ENCODE data around the gene NUDT1. TPM values are rescaled to one million over a fixed set of nuclear protein-coding genes. Genes with fewer than 3 reads are reported as not detected.

Gene NUDT1
- total RNA-seq, 1 donor from 2014 or later: 60.2 TPM

DNA sequence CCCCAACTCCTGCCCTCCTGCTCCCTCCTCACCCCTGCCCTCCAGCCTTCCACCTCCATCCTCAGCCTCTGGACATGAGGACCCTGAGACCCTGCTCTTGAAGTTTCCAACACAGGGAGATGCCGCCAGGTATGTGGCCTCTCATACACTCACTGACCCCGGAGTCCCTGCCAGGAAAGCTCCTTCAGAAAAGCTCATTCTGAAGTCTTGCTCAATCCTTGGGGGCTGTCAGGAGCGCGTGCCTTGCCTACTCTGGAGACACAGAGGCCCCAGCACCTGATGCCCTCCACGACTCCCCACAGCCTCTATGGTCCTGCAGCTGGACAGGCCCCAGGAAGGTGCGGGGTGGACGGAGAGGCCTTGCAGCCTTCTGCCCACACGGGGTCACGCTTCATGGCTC lies 11.0 kb downstream of the NUDT1 start:
- DNase-seq (ENCODE audit: low read depth, low spot score): no peak
- TF ChIP-seq, protein P1, sequence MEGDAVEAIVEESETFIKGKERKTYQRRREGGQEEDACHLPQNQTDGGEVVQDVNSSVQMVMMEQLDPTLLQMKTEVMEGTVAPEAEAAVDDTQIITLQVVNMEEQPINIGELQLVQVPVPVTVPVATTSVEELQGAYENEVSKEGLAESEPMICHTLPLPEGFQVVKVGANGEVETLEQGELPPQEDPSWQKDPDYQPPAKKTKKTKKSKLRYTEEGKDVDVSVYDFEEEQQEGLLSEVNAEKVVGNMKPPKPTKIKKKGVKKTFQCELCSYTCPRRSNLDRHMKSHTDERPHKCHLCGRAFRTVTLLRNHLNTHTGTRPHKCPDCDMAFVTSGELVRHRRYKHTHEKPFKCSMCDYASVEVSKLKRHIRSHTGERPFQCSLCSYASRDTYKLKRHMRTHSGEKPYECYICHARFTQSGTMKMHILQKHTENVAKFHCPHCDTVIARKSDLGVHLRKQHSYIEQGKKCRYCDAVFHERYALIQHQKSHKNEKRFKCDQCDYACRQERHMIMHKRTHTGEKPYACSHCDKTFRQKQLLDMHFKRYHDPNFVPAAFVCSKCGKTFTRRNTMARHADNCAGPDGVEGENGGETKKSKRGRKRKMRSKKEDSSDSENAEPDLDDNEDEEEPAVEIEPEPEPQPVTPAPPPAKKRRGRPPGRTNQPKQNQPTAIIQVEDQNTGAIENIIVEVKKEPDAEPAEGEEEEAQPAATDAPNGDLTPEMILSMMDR (conservative IDR thresholded peaks at IDR 0.05): no peak
- Mint-ChIP-seq H3K27ac (ENCODE audit: unreplicated experiment) (no peak overlapping the region), H3K4me3 (no peak overlapping the region), H3K36me3 (ENCODE audit: low read depth) (no peaks in the 10 kb centered on the region), H3K9me3 (no peaks in the 10 kb centered on the region), H3K4me1 (no peaks in the 10 kb centered on the region), H3K27me3 (ENCODE audit: low read depth) (no peaks in the 10 kb centered on the region)

DNA sequence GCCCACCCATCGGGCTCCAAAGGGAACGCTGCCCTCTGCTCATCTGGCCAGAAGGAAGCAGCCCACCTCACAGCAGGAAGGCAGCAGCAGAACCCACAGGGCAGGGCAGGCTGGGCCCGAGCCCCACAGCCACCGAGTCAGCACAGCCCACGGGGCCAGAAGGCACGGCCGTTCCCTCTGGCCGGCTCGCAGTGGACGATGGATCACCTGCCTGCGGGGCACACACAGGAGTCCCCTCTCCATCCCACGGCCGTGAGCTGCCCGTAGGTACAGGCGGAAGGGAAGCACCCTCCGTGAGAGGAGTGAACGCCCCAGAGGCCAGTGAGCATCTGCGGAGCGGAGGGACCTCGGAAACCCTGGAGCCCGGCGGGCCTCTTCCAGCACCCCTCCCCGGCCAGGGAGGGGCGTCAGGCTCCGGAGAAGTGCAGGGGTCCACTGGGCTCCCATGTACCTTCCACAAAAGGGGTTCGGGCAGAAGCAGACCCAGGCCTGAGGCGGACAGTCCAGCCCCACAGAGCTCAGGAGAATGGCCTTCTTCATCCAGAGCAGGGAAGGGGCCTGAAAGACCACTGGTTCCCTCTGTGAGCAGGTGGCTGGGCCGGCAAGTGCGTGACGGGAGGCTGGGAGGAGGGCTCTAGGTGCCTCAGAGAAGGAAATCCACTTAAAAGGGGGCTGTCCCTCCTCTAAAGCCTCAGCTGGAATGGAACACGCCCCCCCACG lies 11.7 kb downstream of the NUDT1 start:
- no peak overlapping the region for H3K4me3 Mint-ChIP-seq
- DNase-seq (ENCODE audit: low read depth, low spot score): no peak
- H3K4me1 Mint-ChIP-seq: no peaks in the 10 kb centered on the region
- TF ChIP-seq, protein P1 (conservative IDR thresholded peaks at IDR 0.05): no peak
- no peaks in the 10 kb centered on the region for H3K36me3 Mint-ChIP-seq (ENCODE audit: low read depth)
- H3K9me3 Mint-ChIP-seq: no peaks in the 10 kb centered on the region
- H3K27me3 Mint-ChIP-seq (ENCODE audit: low read depth): no peaks in the 10 kb centered on the region
- no peak overlapping the region for H3K27ac Mint-ChIP-seq (ENCODE audit: unreplicated experiment)

DNA sequence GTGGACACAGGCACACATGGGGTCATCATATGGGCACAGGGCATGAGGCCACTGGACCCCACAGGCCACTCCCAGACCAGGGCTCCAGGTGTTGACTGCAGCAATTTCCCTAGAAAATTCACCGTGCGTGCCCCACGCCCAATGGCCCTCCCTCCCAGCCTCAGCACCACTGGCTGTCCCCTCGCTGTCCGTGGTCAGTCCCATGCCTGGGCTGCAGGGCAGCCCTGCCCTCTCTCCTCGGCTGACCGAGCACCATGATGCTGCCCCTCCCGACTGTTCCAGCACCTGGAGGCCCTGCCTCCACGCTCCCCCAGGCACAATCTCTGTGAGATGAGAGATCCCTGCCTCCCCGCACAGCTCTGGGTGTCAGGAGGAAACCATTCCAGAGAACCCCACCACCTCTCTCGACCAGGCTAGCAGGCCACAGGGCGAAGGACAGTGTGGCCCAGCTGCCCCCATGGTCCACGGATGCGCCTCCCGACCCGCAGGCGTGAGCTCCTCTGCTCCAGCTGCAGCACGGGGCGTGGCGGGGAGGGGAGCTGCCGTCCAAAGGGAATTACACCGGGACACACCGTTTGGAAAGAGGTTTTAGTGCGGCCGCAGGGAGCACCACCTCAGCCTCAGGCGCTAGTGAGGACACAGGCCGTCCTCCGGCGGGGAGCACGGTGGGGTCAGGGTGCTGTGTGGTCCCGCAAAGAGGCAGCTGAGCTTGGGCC lies 12.6 kb downstream of the NUDT1 start:
- H3K9me3 Mint-ChIP-seq: no peaks in the 10 kb centered on the region
- no peak overlapping the region for H3K27ac Mint-ChIP-seq (ENCODE audit: unreplicated experiment)
- TF ChIP-seq, protein P1 (conservative IDR thresholded peaks at IDR 0.05): no peak
- no peak for DNase-seq (ENCODE audit: low read depth, low spot score)
- H3K4me1 Mint-ChIP-seq: no peaks in the 10 kb centered on the region
- no peaks in the 10 kb centered on the region for H3K27me3 Mint-ChIP-seq (ENCODE audit: low read depth)
- no peak overlapping the region for H3K4me3 Mint-ChIP-seq
- H3K36me3 Mint-ChIP-seq (ENCODE audit: low read depth): no peaks in the 10 kb centered on the region

DNA sequence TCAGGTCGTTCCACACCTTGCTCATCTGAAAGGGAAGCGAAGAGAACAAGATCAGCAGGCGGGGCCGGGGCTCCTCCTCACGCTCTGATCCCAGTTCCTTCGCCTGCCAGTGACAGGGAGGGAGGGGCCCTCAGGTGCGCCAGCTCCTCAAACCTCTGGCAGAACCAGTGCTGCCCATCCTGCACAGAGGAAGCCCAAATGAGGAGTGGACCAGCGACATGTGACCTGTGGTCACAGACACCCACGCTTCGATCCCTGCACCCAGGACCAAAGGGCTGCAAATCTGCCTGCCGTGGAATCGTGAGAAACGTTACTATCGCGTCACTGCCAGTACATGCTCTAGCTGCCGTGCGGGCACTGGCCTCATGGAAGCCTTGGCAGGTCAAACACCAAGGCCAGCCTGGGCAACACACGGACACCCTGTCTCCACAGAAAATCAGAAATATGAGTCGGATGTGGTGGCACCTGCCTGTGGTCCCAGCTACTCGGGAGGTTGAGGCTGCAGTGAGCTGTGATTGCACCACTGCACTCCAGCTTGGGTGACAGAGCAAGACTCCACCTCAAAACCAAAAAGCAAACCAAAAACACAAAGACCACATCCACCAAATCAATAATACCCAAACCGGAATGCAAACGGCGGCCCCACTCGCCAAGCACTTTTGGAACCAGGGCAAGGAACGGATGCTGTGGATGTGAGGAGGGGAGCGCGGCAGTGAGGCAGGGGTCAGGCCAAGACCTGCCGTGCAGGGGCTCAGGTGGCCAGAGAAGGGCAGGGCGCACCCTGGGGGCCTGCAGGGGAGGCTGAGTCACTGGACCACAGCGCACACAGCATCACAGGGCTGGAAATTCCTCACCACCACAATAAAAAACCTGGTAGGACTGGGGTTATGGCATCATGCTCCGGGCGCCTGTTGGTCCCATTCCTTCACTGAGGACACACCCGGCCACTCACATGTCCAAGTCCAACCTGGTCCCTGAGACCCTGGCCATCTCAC lies 13.4 kb downstream of the NUDT1 start:
- no peaks in the 10 kb centered on the region for H3K4me1 Mint-ChIP-seq

More for the DNA sequence above, 13.4 kb downstream of the NUDT1 start:
- H3K9me3 Mint-ChIP-seq: no peaks in the 10 kb centered on the region
- no peaks in the 10 kb centered on the region for H3K27me3 Mint-ChIP-seq (ENCODE audit: low read depth)
- peak overlapping the region; percentile 86 for H3K27ac Mint-ChIP-seq (ENCODE audit: unreplicated experiment)
- H3K36me3 Mint-ChIP-seq (ENCODE audit: low read depth): peaks cover 3% of the 10 kb centered on the region
- TF ChIP-seq, protein P1 (conservative IDR thresholded peaks at IDR 0.05): no peak
- H3K4me3 Mint-ChIP-seq: no peak overlapping the region
- DNase-seq (ENCODE audit: low read depth, low spot score): no peak
